ENCODE data around the gene ADSS2. TPM values are rescaled to one million over a fixed set of nuclear protein-coding genes. Genes with fewer than 3 reads are reported as not detected.

ADSS2 gene
- total RNA-seq, 1 donor from 2014 or later, result 38.7 TPM

- Mint-ChIP-seq H3K36me3 (no peaks in the 10 kb centered on the region), H3K27me3 (no peaks in the 10 kb centered on the region), H3K4me1 (ENCODE audit: unreplicated experiment) (no peaks in the 10 kb centered on the region), H3K9me3 (no peaks in the 10 kb centered on the region), H3K27ac (no peak overlapping the region), H3K4me3 (no peak overlapping the region)
- no peak for DNase-seq (ENCODE audit: extremely low spot score, unreplicated experiment)
- TF ChIP-seq CTCF (conservative IDR thresholded peaks at IDR 0.05), result no peak
Observed at GRCh38 chr1:244473059-244473605, 21.4 kb upstream of the ADSS2 start.

GRCh38 chr1:244466724-244467123 is 15.0 kb upstream of the ADSS2 start:
- no peaks in the 10 kb centered on the region for H3K4me1 Mint-ChIP-seq (ENCODE audit: unreplicated experiment)
- H3K36me3 Mint-ChIP-seq, result no peaks in the 10 kb centered on the region
- TF ChIP-seq CTCF (conservative IDR thresholded peaks at IDR 0.05), result no peak
- H3K9me3 Mint-ChIP-seq, result no peaks in the 10 kb centered on the region
- DNase-seq (ENCODE audit: extremely low spot score, unreplicated experiment), result no peak
- H3K27ac Mint-ChIP-seq, result no peak overlapping the region
- H3K27me3 Mint-ChIP-seq, result no peaks in the 10 kb centered on the region
- H3K4me3 Mint-ChIP-seq, result no peak overlapping the region

DNA sequence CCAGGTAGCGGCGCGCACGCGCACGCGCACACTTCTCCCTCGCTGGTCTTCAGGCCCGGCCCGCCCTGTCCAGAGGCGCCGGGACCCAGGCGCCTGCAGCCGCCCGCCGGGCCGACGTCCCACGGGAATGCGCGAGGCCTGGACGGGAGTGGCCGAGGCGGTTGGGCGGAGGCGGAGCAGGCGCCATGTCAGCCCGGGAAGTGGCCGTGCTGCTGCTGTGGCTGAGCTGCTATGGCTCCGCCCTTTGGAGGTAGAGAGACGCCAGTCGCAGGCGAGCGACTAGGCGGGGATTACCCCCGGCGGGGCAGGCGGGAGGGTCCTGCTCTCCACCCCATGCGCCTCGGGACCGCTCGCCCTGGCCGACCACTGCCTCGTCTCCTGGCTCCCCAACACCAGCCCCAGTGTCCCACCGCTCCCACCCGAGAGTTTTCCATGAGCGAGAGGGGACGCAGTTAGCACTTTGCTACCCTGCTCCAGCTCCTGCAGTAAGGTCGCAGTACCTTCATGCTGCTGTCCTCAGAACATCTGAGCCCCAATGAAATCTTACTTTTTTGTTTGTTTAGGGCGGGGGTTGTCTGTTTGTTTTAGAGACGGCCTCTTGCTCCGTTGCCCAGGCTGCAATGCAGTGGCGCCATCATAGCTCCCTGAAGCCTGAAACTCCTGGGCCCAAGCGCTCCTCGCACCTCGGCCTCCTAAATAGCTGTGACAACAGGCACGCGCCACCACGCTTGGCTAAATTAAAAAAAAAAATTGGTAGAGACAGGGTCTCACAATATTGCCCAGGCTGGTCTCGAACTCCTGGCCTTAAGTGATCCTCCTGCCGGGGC is 9.7 kb upstream of the ADSS2 start, which contains the start of gene CATSPERE:
TSS of gene CATSPERE (plus strand) at position 29 of the 827 bp plus-strand sequence. CDS start at position 186, 157 bp downstream.
- H3K4me3 Mint-ChIP-seq, result peak within 1 kb of the TSS; percentile 87

GRCh38 chr1:244460197-244460596 is 8.5 kb upstream of the ADSS2 start:
- TF ChIP-seq CTCF (conservative IDR thresholded peaks at IDR 0.05), result no peak
- H3K36me3 Mint-ChIP-seq, result peaks cover 4% of the 10 kb centered on the region
- H3K4me1 Mint-ChIP-seq (ENCODE audit: unreplicated experiment), result peaks cover 5% of the 10 kb centered on the region
- peak overlapping the region; percentile 50 for H3K27ac Mint-ChIP-seq
- H3K4me3 Mint-ChIP-seq, result peak overlapping the region; percentile 69
- H3K9me3 Mint-ChIP-seq, result peaks cover 5% of the 10 kb centered on the region
- no peaks in the 10 kb centered on the region for H3K27me3 Mint-ChIP-seq
- no peak for DNase-seq (ENCODE audit: extremely low spot score, unreplicated experiment)

More for the DNA sequence above, 9.7 kb upstream of the ADSS2 start, which contains the start of gene CATSPERE:
- H3K36me3 Mint-ChIP-seq, result peaks cover 4% of the 10 kb centered on the region
- H3K4me1 Mint-ChIP-seq (ENCODE audit: unreplicated experiment), result peaks cover 4% of the 10 kb centered on the region
- peak; percentile 89 for DNase-seq (ENCODE audit: extremely low spot score, unreplicated experiment)
- peak within 1 kb of the TSS; percentile 77 for H3K27ac Mint-ChIP-seq
- no peak for TF ChIP-seq CTCF (conservative IDR thresholded peaks at IDR 0.05)
- H3K27me3 Mint-ChIP-seq, result no peaks in the 10 kb centered on the region
- peaks cover 5% of the 10 kb centered on the region for H3K9me3 Mint-ChIP-seq

DNA sequence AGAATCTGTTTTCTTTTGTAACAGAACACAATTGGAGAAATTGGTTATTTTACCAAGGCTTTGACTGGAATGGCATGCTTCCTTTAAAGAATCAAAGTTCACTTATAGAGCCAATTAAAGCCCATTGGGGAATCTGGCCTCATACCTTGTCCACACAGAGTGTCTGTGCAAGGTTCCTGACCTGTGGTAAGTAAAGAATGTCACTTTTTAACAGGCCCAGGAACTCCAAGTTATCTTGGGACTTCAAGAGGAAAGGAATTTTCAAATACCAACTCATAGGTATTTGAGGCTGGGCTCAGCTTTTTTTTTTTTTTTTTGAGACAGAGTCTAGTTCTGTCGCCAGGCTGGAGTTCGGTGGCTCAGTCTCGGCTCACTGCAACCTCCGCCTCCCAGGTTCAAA is 7.1 kb upstream of the ADSS2 start:
- no peak for TF ChIP-seq CTCF (conservative IDR thresholded peaks at IDR 0.05)
- Mint-ChIP-seq H3K36me3 (peaks cover 4% of the 10 kb centered on the region), H3K27me3 (no peaks in the 10 kb centered on the region), H3K4me3 (no peak overlapping the region), H3K9me3 (peaks cover 5% of the 10 kb centered on the region), H3K4me1 (ENCODE audit: unreplicated experiment) (peaks cover 17% of the 10 kb centered on the region), H3K27ac (no peak overlapping the region)
- no peak for DNase-seq (ENCODE audit: extremely low spot score, unreplicated experiment)
